ENCODE results near the gene CALML4. TPM values are rescaled to one million over a fixed set of nuclear protein-coding genes. Genes with fewer than 3 reads are reported as not detected.

Gene CALML4
- total RNA-seq, result 10 to 100 TPM in 1 of 2 donors, 1 to 10 TPM in 1; 3.3 to 12.7 TPM

- Histone ChIP-seq H3K9me3 (no peaks in the 10 kb centered on the region), H3K27ac (peak within 1 kb of the TSS; percentile 67 to 82 (median 78)), H3K4me3 (no peak within 1 kb of the TSS), H3K4me1 (peaks cover 48% of the 10 kb centered on the region), H3K27me3 (no peaks in the 10 kb centered on the region), H3K36me3 (replicated peaks in 1 of 2; ENCODE audit: insufficient read depth in 1 of 2, low read depth in 2 of 2) (no peaks in the 10 kb centered on the region)
- intact Hi-C loops (cut with DNase I), result no loop called here
- 20 to 23% methylated on average over 10 to 16 of the region's 16 CpGs for WGBS, 2 donors
- peak; percentile 92 to 96 (median 94) for DNase-seq
- peak in 2 of 3 donors; percentile 53 to 57 for TF ChIP-seq POLR2A (IDR thresholded peaks at IDR 0.05)
- TF ChIP-seq CTCF (IDR thresholded peaks at IDR 0.05), result no peak
- ATAC-seq, result peak; percentile 98
These were observed at the start of gene CALML4 for GRCh38 chr15:68204776-68205557. Gene CALML4, minus strand, starts transcription at chr15:68205332. Its CDS starts 85 bp downstream, at chr15:68205247.

GRCh38 chr15:68252925-68253534 lies 47.9 kb upstream of the CALML4 start:
- Histone ChIP-seq H3K4me3 (no peak overlapping the region), H3K27ac (no peak overlapping the region), H3K36me3 (replicated peaks in 1 of 2; ENCODE audit: insufficient read depth in 1 of 2, low read depth in 2 of 2) (no peaks in the 10 kb centered on the region), H3K9me3 (no peaks in the 10 kb centered on the region), H3K27me3 (no peaks in the 10 kb centered on the region), H3K4me1 (peaks cover 4% of the 10 kb centered on the region)
- intact Hi-C loops (cut with DNase I), result no loop called here
- peak; percentile 36 to 69 (median 57) for DNase-seq
- WGBS, 2 donors, result 12 to 18% methylated on average over 7 of the region's 7 CpGs
- TF ChIP-seq POLR2A (IDR thresholded peaks at IDR 0.05), result no peak
- TF ChIP-seq CTCF (IDR thresholded peaks at IDR 0.05), result peak; percentile 56 to 89 (median 86)
- peak; percentile 71 for ATAC-seq

GRCh38 chr15:68249058-68249713 lies 44.1 kb upstream of the CALML4 start:
- Histone ChIP-seq H3K36me3 (replicated peaks in 1 of 2; ENCODE audit: insufficient read depth in 1 of 2, low read depth in 2 of 2) (no peaks in the 10 kb centered on the region), H3K9me3 (no peaks in the 10 kb centered on the region), H3K27ac (no peak overlapping the region), H3K4me1 (peaks cover 4% of the 10 kb centered on the region), H3K27me3 (no peaks in the 10 kb centered on the region), H3K4me3 (no peak overlapping the region)
- intact Hi-C loops (cut with DNase I), result no loop called here
- 56 to 58% methylated on average over 3 of the region's 3 CpGs for WGBS, 2 donors
- TF ChIP-seq POLR2A (IDR thresholded peaks at IDR 0.05) (no peak), CTCF (IDR thresholded peaks at IDR 0.05) (no peak)
- DNase-seq, result no peak
- no peak for ATAC-seq

- intact Hi-C loops (cut with DNase I), result no loop called here
- no peaks in the 10 kb centered on the region for H3K4me1 ChIP-seq
- no peaks in the 10 kb centered on the region for H3K27me3 ChIP-seq
- ATAC-seq (no peak), DNase-seq (no peak)
- H3K4me3 ChIP-seq, result no peak overlapping the region
- H3K9me3 ChIP-seq, result no peaks in the 10 kb centered on the region
- H3K27ac ChIP-seq, result no peak overlapping the region
- 89 to 100% methylated on average over 1 of the region's 1 CpG for WGBS, 2 donors
- no peak for TF ChIP-seq CTCF (IDR thresholded peaks at IDR 0.05)
- no peak for TF ChIP-seq POLR2A (IDR thresholded peaks at IDR 0.05)
- no peaks in the 10 kb centered on the region for H3K36me3 ChIP-seq (replicated peaks in 1 of 2; ENCODE audit: insufficient read depth in 1 of 2, low read depth in 2 of 2)
These were observed 39.1 kb upstream of the CALML4 start for GRCh38 chr15:68244235-68244634.

All from body of pancreas (tissue), 4 donors.